Measurements from ENCODE around the gene RHBDL2. TPM values are rescaled to one million over a fixed set of nuclear protein-coding genes. Genes with fewer than 3 reads are reported as not detected.
"Not testable (repeated sequence)": the region's sequence is repeated elsewhere in the genome, so short reads cannot be mapped to it uniquely, and the experiment has no call there.

Gene RHBDL2
- polyA plus RNA-seq (2013, experiment 1 of 4): 0.22 TPM
- 0.23 TPM for polyA plus RNA-seq (2013, experiment 2 of 4)
- 0.27 TPM for polyA plus RNA-seq (2013, experiment 3 of 4)
- polyA plus RNA-seq (2013, experiment 4 of 4): 0.28 TPM

GRCh38 chr1:38941527-38942019 lies at the start of gene RHBDL2:
TSS of gene RHBDL2 (minus strand) at chr1:38941830. CDS start at chr1:38919212, 22,618 bp downstream.
- no peaks in the 10 kb centered on the region for H3K36me3 ChIP-seq (ENCODE audit: control insufficient read depth, insufficient read depth, low read length)
- no peaks in the 10 kb centered on the region for H3K4me1 ChIP-seq (ENCODE audit: control insufficient read depth, insufficient read depth, low read length)
- no peak within 1 kb of the TSS for H3K4me3 ChIP-seq (ENCODE audit: insufficient read depth, low read depth, low read length)
- WGBS, 2 experiments: 69 to 73% methylated on average over 14 of the region's 14 CpGs
- no peaks in the 10 kb centered on the region for H3K27me3 ChIP-seq (ENCODE audit: control insufficient read depth, insufficient read depth, low read length, poor library complexity, severe bottlenecking)
- H3K27ac ChIP-seq (ENCODE audit: insufficient read depth, low read depth, low read length, poor library complexity, severe bottlenecking): no peak within 1 kb of the TSS
- no peaks in the 10 kb centered on the region for H3K9me3 ChIP-seq (ENCODE audit: control insufficient read depth, low read length)

- H3K9me3 ChIP-seq (ENCODE audit: control insufficient read depth, low read length): no peaks in the 10 kb centered on the region
- H3K36me3 ChIP-seq (ENCODE audit: control insufficient read depth, insufficient read depth, low read length): peaks cover 11% of the 10 kb centered on the region
- no peaks in the 10 kb centered on the region for H3K27me3 ChIP-seq (ENCODE audit: control insufficient read depth, insufficient read depth, low read length, poor library complexity, severe bottlenecking)
- peak within 1 kb of the TSS; percentile 92 for H3K4me3 ChIP-seq (ENCODE audit: insufficient read depth, low read depth, low read length)
- peak within 1 kb of the TSS; percentile 92 for H3K27ac ChIP-seq (ENCODE audit: insufficient read depth, low read depth, low read length, poor library complexity, severe bottlenecking)
- 0% methylated on average over 75 to 76 of the region's 76 CpGs for WGBS, 2 experiments
- peaks cover 14% of the 10 kb centered on the region for H3K4me1 ChIP-seq (ENCODE audit: control insufficient read depth, insufficient read depth, low read length)
These were observed 49.4 kb upstream of the RHBDL2 start, which contains the start of gene AKIRIN1 for GRCh38 chr1:38990738-38991637. TSS of gene AKIRIN1 (plus strand) at chr1:38991276. CDS start at chr1:38991381, 105 bp downstream.

- 13 to 18% methylated on average over 5 of the region's 5 CpGs for WGBS, 2 experiments
- peaks cover 6% of the 10 kb centered on the region for H3K36me3 ChIP-seq (ENCODE audit: control insufficient read depth, insufficient read depth, low read length)
- H3K27me3 ChIP-seq (ENCODE audit: control insufficient read depth, insufficient read depth, low read length, poor library complexity, severe bottlenecking): no peaks in the 10 kb centered on the region
- H3K27ac ChIP-seq (ENCODE audit: insufficient read depth, low read depth, low read length, poor library complexity, severe bottlenecking): peak overlapping the region; percentile 92
- H3K4me3 ChIP-seq (ENCODE audit: insufficient read depth, low read depth, low read length): peak overlapping the region; percentile 92
- no peaks in the 10 kb centered on the region for H3K9me3 ChIP-seq (ENCODE audit: control insufficient read depth, low read length)
- peaks cover 20% of the 10 kb centered on the region for H3K4me1 ChIP-seq (ENCODE audit: control insufficient read depth, insufficient read depth, low read length)
These were observed 48.7 kb upstream of the RHBDL2 start for GRCh38 chr1:38990386-38990737.

DNA sequence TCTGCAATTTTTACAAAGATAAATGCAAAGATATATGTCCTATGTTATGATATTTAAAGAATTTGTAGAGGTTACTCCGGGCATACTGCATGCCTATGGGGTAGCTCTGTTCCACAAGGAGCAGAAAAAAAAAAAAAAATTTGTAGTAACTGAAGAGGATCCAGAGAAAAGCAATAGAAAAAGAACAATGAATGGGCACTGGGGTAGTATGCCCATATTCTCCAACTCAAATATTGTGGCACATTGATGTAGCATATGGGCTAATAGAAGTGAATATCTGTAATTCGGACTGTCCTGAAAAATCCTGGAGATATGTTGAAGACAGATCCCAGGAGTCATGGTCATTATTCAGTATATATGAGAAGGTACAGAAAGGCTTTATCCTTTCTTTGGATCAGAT lies 48.3 kb upstream of the RHBDL2 start:
- Histone ChIP-seq H3K9me3 (ENCODE audit: control insufficient read depth, low read length) (no peaks in the 10 kb centered on the region), H3K27me3 (ENCODE audit: control insufficient read depth, insufficient read depth, low read length, poor library complexity, severe bottlenecking) (no peaks in the 10 kb centered on the region), H3K4me3 (ENCODE audit: insufficient read depth, low read depth, low read length) (peak overlapping the region; percentile 92), H3K27ac (ENCODE audit: insufficient read depth, low read depth, low read length, poor library complexity, severe bottlenecking) (peak overlapping the region; percentile 92), H3K36me3 (ENCODE audit: control insufficient read depth, insufficient read depth, low read length) (peaks cover 2% of the 10 kb centered on the region), H3K4me1 (ENCODE audit: control insufficient read depth, insufficient read depth, low read length) (peaks cover 20% of the 10 kb centered on the region)
- 58 to 65% methylated on average over 2 of the region's 2 CpGs for WGBS, 2 experiments

DNA sequence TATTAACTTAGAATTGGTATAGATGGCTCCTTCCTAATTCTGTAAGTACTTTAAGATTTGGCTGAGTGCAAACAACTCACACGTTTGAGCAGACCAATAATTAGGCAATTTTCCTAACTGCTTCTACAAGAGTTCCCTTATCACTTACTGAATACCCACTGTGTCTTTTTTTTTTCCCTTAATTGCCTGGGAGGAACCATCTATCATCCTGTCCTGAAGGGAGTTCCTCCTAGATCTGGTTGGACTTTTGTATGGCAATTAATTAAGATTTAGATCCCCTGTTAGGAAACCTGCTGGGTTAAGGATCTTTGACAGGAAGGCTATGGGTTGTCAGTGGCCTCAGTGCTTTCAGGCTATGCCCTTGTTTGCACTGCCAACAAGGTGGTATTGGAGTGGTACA lies 37.8 kb upstream of the RHBDL2 start:
- WGBS, 2 experiments: 77 to 93% methylated on average over 1 of the region's 1 CpG
- H3K27ac ChIP-seq (ENCODE audit: insufficient read depth, low read depth, low read length, poor library complexity, severe bottlenecking); H3K9me3 ChIP-seq (ENCODE audit: control insufficient read depth, low read length): not testable (repeated sequence)

GRCh38 chr1:38978245-38978542 lies 36.6 kb upstream of the RHBDL2 start:
- H3K9me3 ChIP-seq (ENCODE audit: control insufficient read depth, low read length); H3K27me3 ChIP-seq (ENCODE audit: control insufficient read depth, insufficient read depth, low read length, poor library complexity, severe bottlenecking); H3K36me3 ChIP-seq (ENCODE audit: control insufficient read depth, insufficient read depth, low read length); H3K4me3 ChIP-seq (ENCODE audit: insufficient read depth, low read depth, low read length); H3K27ac ChIP-seq (ENCODE audit: insufficient read depth, low read depth, low read length, poor library complexity, severe bottlenecking); H3K4me1 ChIP-seq (ENCODE audit: control insufficient read depth, insufficient read depth, low read length): not testable (repeated sequence)
- 93 to 96% methylated on average over 6 of the region's 6 CpGs for WGBS, 2 experiments

More for the DNA sequence above, 37.8 kb upstream of the RHBDL2 start:
- H3K36me3 ChIP-seq (ENCODE audit: control insufficient read depth, insufficient read depth, low read length); H3K4me3 ChIP-seq (ENCODE audit: insufficient read depth, low read depth, low read length); H3K4me1 ChIP-seq (ENCODE audit: control insufficient read depth, insufficient read depth, low read length); H3K27me3 ChIP-seq (ENCODE audit: control insufficient read depth, insufficient read depth, low read length, poor library complexity, severe bottlenecking): not testable (repeated sequence)

- WGBS, 2 experiments: 92 to 96% methylated on average over 11 to 12 of the region's 12 CpGs
- not testable (repeated sequence) for H3K9me3 ChIP-seq (ENCODE audit: control insufficient read depth, low read length); H3K4me3 ChIP-seq (ENCODE audit: insufficient read depth, low read depth, low read length); H3K36me3 ChIP-seq (ENCODE audit: control insufficient read depth, insufficient read depth, low read length); H3K27ac ChIP-seq (ENCODE audit: insufficient read depth, low read depth, low read length, poor library complexity, severe bottlenecking); H3K27me3 ChIP-seq (ENCODE audit: control insufficient read depth, insufficient read depth, low read length, poor library complexity, severe bottlenecking); H3K4me1 ChIP-seq (ENCODE audit: control insufficient read depth, insufficient read depth, low read length)
These were observed 36.0 kb upstream of the RHBDL2 start for GRCh38 chr1:38977399-38978244.

- Histone ChIP-seq H3K27ac (ENCODE audit: insufficient read depth, low read depth, low read length, poor library complexity, severe bottlenecking) (no peak overlapping the region), H3K36me3 (ENCODE audit: control insufficient read depth, insufficient read depth, low read length) (no peaks in the 10 kb centered on the region), H3K4me1 (ENCODE audit: control insufficient read depth, insufficient read depth, low read length) (no peaks in the 10 kb centered on the region), H3K4me3 (ENCODE audit: insufficient read depth, low read depth, low read length) (no peak overlapping the region), H3K9me3 (ENCODE audit: control insufficient read depth, low read length) (no peaks in the 10 kb centered on the region), H3K27me3 (ENCODE audit: control insufficient read depth, insufficient read depth, low read length, poor library complexity, severe bottlenecking) (no peaks in the 10 kb centered on the region)
- 88% methylated on average over 12 of the region's 13 CpGs for WGBS, 2 experiments
These were observed 32.2 kb upstream of the RHBDL2 start for GRCh38 chr1:38973659-38974437.

- 72% methylated on average over 6 of the region's 6 CpGs for WGBS, 2 experiments
- H3K4me3 ChIP-seq (ENCODE audit: insufficient read depth, low read depth, low read length); H3K9me3 ChIP-seq (ENCODE audit: control insufficient read depth, low read length); H3K27ac ChIP-seq (ENCODE audit: insufficient read depth, low read depth, low read length, poor library complexity, severe bottlenecking); H3K27me3 ChIP-seq (ENCODE audit: control insufficient read depth, insufficient read depth, low read length, poor library complexity, severe bottlenecking); H3K36me3 ChIP-seq (ENCODE audit: control insufficient read depth, insufficient read depth, low read length); H3K4me1 ChIP-seq (ENCODE audit: control insufficient read depth, insufficient read depth, low read length): not testable (repeated sequence)
These were observed 31.5 kb upstream of the RHBDL2 start for GRCh38 chr1:38973145-38973544.

All from ectodermal cell (in vitro differentiated cells).